Measurements from ENCODE around the gene MARK3.

MARK3 gene

DNA sequence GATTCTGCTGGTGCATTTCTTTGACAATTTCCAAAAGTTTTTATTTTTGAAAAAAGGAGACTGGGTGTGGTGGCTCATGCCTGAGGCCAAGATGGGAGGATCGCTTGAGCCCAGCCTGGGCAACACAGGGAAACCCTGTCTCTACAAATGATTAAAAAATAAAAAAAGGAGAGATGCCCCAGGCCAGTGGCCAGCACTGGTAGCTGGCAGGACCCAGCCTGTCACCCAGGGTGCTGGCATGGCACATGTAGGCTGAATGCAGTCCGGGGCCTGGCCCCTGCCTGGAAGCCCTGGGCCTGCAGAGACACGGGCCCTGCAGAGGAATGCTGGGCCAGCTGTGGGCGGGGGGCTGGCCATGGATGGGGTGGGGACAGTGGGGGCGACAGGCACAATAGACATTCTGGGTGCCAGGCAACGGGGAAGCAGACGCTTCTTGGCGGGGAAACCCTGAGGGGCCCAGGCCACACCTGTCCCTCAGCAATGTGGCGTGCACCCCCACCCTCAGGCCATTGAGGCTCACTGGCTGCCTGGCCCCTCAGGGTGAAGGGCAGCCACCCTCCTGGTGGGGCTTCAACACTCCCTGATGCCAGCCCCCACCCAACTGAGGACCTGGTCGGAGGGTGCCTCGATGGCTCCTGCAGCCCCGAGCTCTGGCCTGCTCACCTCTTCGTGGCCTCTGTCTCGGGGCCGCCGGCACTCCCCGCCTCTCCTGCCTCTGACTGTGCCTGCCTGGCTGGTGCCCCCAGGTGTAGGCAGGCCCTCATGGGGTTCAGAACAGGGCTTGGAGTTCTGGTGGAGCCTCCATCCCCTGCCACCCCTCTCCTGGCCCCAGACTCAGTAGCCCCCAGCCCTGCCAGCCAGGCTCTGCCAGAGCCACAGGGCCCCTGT lies 155.8 kb downstream of the MARK3 start:
- DNase-seq: no peak

DNA sequence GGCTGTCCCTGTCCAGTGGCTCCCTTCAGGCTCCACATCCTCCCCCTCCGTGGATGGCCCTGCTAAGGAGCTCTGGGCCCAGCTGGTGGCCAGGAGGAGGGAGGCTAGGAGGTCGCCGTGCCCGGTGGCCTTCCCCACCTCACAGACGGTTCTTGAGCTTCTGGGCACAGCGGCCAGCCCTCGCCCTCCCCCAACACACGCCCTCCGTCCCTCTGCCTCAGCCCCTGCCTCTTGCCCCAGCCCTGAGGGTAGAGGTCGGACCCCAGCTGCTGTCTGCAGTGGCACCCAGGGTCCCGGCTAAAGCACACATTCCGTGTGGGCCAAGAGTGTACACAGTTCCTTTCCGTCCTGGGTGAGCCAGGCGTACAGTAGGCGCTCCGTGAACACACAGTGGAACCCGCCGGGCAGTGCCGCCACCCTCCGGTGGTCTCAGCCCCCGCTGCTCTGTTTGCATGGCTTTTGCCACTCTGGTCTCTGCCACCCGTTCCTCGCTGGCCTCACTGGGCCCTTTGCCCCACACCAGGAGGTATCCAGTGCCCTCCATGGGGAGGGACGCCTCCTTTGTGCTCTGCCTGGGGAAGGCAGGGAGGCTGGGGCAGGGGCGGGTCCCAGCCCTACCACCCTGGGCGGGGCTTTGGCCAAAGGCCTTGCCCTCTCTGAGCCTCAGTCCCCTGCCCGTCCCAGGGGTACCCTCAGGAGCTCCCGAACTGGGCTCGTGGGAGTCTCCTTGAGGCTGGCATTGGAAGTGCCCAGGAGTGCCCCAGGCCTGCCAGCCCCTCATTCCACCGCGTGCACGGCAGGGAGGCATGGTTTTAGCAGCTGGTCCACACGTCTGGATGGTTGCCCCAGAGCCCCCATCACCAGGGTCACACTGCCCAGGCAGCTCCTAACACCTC lies 156.7 kb downstream of the MARK3 start:
- DNase-seq: peak; percentile 85

GRCh38 chr14:103542605-103543088 lies 157.4 kb downstream of the MARK3 start:
- peak; percentile 99 for DNase-seq

- DNase-seq: peak; percentile 81
Measured at GRCh38 chr14:103543140-103543539, 157.9 kb downstream of the MARK3 start.

- no peak for DNase-seq
Measured at GRCh38 chr14:103543721-103544387, 158.6 kb downstream of the MARK3 start.

- no peak for DNase-seq
Measured at GRCh38 chr14:103544388-103545218, 159.4 kb downstream of the MARK3 start.

- DNase-seq: no peak
Measured at GRCh38 chr14:103545219-103545914, 160.2 kb downstream of the MARK3 start.

DNA sequence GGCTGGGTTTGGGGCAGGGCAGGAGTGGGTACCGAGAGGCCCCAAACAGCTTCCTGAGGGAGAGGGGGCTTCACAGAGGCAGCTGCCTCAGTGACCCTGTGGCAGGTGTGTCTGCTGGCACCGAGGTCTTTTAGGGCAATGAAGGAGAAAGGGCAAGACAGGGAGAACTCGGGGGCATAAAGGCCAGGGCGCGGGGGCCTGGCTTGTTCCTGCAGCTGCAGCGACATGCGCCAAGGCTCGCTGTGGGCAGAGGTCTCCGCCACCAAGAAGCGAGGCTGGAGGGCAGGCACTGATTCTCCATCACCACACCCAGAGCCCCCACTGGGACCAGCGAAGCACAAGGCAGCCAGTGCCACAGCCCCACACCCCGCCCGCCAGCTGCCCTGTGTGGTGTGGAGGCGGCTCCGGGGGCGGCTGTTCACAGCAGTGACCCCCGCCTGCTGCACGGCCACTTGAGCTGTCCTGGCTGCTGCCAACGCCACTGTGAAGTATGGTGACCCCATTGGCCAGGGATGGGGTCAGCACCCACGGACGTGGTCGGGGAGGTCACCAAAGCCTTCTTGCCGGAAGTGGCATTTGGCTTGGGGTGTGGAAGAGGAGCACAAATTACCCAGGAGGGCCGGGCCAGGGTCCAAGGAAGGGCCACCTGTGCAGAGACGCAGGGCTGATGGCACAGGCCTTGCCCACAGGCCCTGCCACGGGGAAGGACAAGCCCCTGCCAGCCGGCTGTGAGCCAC lies 160.9 kb downstream of the MARK3 start:
- DNase-seq: no peak

DNA sequence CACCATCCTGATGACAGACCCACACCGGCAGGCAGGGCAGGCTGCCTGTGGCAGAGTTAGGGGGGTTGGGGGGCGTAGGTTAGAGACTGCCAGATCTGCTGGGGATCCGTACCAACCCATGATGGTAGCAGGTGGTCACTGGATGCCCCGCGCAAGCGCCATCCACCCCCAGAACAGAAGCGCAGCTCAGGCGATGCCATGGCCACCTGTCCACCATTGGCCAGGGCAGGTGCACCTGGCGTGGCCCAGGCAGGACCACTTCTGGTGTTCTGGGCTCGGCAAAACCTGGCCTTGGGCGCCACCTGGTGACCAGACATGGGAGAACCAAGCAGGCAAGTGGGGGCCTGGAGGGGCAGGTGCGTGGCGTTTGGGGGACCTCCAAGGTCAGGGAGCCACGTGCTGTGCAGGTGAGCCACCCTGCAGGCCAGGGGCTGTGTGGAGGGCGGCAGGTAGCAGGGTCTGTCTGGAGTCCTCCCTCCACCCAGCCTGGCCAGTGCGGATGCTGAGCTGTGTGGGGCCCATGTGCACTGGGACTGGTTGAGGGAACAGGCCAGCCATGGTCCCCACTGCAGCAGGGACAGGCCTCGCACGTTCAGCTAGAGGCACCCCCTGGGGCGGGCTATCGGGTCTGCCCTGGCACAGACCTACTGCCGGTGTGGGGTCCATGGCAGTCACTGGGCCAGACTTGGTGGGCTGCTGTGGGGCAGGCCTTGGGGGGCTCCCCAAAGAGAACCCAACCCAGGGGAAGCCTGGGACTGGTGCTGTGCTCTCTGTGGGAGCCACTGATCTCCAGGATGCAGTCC lies 161.6 kb downstream of the MARK3 start:
- peak; percentile 95 for DNase-seq

- no peak for DNase-seq
Measured at GRCh38 chr14:103547455-103547940, 162.3 kb downstream of the MARK3 start.

DNA sequence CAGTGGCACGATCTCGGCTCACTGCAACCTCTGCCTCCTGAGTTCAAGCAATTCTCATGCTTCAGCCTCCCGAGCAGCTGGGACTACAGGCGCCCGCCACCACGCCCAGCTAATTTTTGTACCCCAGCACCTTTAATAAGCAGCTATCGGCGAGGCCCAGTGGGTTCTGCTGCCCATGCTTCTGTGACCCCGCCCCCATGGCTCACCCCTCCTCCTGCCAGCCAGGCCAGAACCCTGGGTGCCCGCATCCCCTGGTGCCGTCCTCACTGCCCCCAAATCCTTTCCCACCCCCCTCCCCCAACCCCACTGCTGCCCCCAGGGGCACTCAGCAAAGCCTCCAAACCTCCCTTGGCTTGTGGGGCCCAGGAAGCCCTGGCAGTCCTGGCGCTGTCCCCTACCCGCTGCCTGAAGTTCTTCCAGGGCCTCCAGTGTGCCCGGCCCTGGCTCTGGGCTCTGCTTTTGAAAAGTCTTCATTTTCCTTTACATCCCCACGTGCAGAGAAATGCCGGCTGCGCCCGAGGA lies 162.8 kb downstream of the MARK3 start:
- no peak for DNase-seq

- DNase-seq: no peak
Measured at GRCh38 chr14:103548463-103549351, 163.5 kb downstream of the MARK3 start.

GRCh38 chr14:103549361-103550311 lies 164.4 kb downstream of the MARK3 start:
- DNase-seq: no peak

GRCh38 chr14:103550451-103551337 lies 165.5 kb downstream of the MARK3 start:
- DNase-seq: peak; percentile 79

GRCh38 chr14:103551338-103551762 lies 166.1 kb downstream of the MARK3 start:
- DNase-seq: no peak
